Endothelial cell (in vitro differentiated cells): ENCODE results near the gene TFRC. TPM values are rescaled to one million over a fixed set of nuclear protein-coding genes. Genes with fewer than 3 reads are reported as not detected.

Source experiments
- DNase-seq: peaks from one replicate; pipeline ENCODE4 v3.0.0; 2021; ENCODE audit warnings: low spot score
- H3K27ac Mint-ChIP-seq: one replicate; pipeline ENCODE4 v1.8.0; 2021; ENCODE audit warnings: mixed read lengths, inconsistent platforms; ENCODE audit not compliant: unreplicated experiment
- H3K27me3 Mint-ChIP-seq: one replicate; pipeline ENCODE4 v1.8.0; 2021; ENCODE audit warnings: mild to moderate bottlenecking, moderate library complexity, mixed read lengths, inconsistent platforms; ENCODE audit not compliant: unreplicated experiment
- H3K36me3 Mint-ChIP-seq: one replicate; pipeline ENCODE4 v1.8.0; 2021; ENCODE audit warnings: mild to moderate bottlenecking, low read depth, mixed read lengths, inconsistent platforms; ENCODE audit not compliant: unreplicated experiment
- H3K4me1 Mint-ChIP-seq: one replicate; pipeline ENCODE4 v1.8.0; 2021; ENCODE audit warnings: mild to moderate bottlenecking, mixed read lengths, inconsistent platforms; ENCODE audit not compliant: unreplicated experiment
- H3K4me3 Mint-ChIP-seq: one replicate; pipeline ENCODE4 v1.8.0; 2021; ENCODE audit warnings: mild to moderate bottlenecking, mixed read lengths, inconsistent platforms; ENCODE audit not compliant: unreplicated experiment
- H3K9me3 Mint-ChIP-seq: one replicate; pipeline ENCODE4 v1.8.0; 2021; ENCODE audit warnings: mixed read lengths, inconsistent platforms; ENCODE audit not compliant: unreplicated experiment
- total RNA-seq: library from RNA; stranded (reverse); fragmentation: NEBNext Ultra II Directional; extraction: Animal tissue kit (Norgen Biotek cat#: 25700); gene quantifications from one replicate; pipeline ENCODE4 v1.2.1, GENCODE V29; 2021; ENCODE audit not compliant: unreplicated experiment
- TF ChIP-seq, protein P1 (sequence below): fragments of 200-600 bp; sonication (generic); IDR thresholded peaks from one replicate; pipeline ENCODE4 v1.5.0; 2021; ENCODE audit warnings: antibody characterized with exemption; ENCODE audit not compliant: unreplicated experiment

Gene TFRC
- total RNA-seq, 1 donor from 2014 or later: 23.5 TPM

DNA sequence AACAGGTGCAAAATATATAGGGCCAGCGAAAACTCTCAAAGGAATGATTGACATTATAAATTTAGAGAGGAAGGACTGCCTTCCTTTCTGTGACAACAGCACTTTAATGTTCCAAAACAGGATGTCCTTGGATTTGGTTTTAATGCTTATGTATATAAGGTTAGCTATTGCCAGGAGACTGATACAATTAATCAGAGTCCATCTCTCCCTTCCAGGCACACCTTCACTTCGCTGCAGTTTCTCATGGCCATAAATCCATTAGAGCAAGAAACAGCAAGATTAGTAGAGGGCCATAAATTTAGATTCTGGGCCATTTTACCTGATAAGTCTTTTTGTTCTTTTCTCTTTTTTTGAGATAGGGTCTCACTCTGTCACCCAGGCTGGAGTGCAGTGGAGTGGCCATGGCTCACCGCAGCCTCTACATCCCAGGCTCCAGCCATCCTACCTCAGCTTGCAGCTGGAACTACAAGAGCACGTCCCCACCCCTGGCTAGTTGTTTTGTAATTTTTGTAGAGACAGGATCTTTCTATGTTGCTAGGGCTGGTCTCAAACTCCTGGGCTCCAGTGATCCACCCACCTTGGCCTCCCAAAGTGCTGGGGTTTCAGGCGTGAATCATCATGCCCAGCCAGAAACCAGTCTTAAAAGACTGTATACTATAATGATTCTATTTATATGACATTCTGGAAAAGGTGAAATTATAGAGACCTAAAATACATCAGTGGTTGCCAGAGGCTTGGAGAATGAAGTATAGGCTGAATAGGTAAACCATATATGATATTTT lies 15.7 kb upstream of the TFRC start:
- no peak overlapping the region for H3K27ac Mint-ChIP-seq
- H3K4me1 Mint-ChIP-seq: no peaks in the 10 kb centered on the region
- no peak overlapping the region for H3K4me3 Mint-ChIP-seq
- no peaks in the 10 kb centered on the region for H3K9me3 Mint-ChIP-seq
- H3K27me3 Mint-ChIP-seq: no peaks in the 10 kb centered on the region
- no peak for DNase-seq
- TF ChIP-seq, protein P1, sequence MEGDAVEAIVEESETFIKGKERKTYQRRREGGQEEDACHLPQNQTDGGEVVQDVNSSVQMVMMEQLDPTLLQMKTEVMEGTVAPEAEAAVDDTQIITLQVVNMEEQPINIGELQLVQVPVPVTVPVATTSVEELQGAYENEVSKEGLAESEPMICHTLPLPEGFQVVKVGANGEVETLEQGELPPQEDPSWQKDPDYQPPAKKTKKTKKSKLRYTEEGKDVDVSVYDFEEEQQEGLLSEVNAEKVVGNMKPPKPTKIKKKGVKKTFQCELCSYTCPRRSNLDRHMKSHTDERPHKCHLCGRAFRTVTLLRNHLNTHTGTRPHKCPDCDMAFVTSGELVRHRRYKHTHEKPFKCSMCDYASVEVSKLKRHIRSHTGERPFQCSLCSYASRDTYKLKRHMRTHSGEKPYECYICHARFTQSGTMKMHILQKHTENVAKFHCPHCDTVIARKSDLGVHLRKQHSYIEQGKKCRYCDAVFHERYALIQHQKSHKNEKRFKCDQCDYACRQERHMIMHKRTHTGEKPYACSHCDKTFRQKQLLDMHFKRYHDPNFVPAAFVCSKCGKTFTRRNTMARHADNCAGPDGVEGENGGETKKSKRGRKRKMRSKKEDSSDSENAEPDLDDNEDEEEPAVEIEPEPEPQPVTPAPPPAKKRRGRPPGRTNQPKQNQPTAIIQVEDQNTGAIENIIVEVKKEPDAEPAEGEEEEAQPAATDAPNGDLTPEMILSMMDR: no peak
- no peaks in the 10 kb centered on the region for H3K36me3 Mint-ChIP-seq

DNA sequence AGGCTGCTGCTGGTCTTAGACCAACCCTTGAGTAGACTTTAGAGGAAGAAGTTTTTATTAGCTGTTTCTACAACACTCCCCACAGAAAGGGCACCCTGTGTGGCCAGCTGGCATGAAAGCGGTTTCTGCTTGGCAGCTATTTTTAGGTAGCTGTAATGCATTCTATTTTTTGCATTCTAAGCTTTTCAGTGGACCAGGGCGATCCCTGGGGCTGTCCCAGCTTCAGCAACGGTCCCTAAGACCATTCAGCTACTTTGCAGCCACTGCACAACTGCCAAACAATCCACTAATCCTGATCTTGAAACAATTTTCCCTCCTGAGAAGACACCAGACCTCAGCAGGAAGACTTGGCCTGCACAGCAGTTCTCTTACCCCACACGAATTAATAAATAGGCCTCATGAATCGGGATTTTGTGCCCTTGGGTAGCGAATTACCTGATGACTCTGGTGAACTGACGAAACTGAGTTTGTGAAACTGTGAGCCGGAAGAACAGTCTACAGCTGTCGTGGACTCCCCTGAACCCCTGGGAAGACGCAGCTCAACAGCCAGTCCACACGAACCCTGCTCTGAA lies 14.6 kb upstream of the TFRC start:
- Mint-ChIP-seq H3K36me3 (no peaks in the 10 kb centered on the region), H3K27me3 (no peaks in the 10 kb centered on the region), H3K9me3 (no peaks in the 10 kb centered on the region), H3K27ac (no peak overlapping the region), H3K4me3 (no peak overlapping the region), H3K4me1 (no peaks in the 10 kb centered on the region)
- TF ChIP-seq, protein P1: no peak
- no peak for DNase-seq

DNA sequence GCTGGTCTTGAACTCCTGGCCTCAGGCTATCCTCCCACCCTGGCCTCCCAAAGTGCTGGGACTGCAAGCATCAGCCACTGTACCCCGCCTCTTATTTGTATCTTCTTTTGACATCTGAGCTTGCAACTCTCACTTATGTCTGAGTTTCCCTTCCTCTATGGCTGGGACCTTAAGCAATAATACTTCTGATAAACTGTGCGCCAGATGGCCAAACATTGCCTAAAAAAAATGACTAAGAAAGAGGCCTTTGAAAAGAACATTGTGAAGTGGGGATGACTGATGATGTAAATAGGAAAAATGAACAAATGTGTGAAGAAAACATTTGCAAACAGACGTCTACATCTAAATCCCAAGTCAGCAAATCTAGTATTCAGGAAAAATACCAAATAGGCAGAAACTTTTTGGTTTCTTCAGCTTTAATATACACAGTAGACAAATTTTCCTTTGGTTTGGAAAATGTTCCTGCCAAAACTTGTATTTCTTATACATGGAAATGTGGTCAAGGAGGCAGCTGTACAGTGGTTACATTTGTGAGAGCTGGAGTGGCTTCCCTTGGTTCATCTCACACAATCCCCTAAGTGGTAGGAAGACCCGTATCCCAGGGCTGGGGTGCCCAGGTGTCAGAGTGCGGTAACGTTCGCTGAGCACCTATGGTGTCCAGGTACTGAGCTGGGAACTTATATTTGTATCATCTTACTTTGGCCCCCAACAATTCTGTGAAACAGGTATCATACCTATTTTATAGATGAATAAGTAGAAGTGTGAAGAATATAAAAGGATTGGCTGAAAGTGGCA lies 11.6 kb upstream of the TFRC start:
- H3K27me3 Mint-ChIP-seq: no peaks in the 10 kb centered on the region
- DNase-seq: no peak
- no peak overlapping the region for H3K27ac Mint-ChIP-seq
- H3K9me3 Mint-ChIP-seq: no peaks in the 10 kb centered on the region
- H3K36me3 Mint-ChIP-seq: no peaks in the 10 kb centered on the region
- TF ChIP-seq, protein P1: no peak
- H3K4me3 Mint-ChIP-seq: no peak overlapping the region
- no peaks in the 10 kb centered on the region for H3K4me1 Mint-ChIP-seq

DNA sequence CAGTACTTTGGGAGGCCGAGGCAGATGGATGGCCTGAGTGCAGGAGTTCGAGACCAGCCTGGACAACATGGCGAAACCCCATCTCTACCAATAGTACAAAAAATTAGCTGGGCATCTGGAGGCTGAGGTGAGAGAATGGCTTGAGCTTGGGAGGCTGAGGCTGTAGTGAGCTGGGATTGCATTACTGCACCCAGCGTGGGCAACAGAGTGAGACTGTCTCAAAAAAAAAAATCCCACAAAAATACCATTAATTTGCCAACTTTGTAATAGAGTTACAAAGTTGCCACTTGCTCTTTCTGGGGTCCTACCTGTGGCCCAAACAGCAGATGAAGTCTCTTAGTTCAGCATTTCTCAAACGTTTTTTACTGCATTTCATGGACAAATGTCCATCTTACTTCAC lies 6.0 kb upstream of the TFRC start:
- no peaks in the 10 kb centered on the region for H3K4me1 Mint-ChIP-seq
- TF ChIP-seq, protein P1: no peak
- no peak for DNase-seq
- no peaks in the 10 kb centered on the region for H3K36me3 Mint-ChIP-seq
- no peaks in the 10 kb centered on the region for H3K9me3 Mint-ChIP-seq
- H3K4me3 Mint-ChIP-seq: no peak overlapping the region
- no peaks in the 10 kb centered on the region for H3K27me3 Mint-ChIP-seq
- no peak overlapping the region for H3K27ac Mint-ChIP-seq
